ENCODE results near the gene MGAT3. TPM values are rescaled to one million over a fixed set of nuclear protein-coding genes. Genes with fewer than 3 reads are reported as not detected.

MGAT3 gene
- total and polyA plus RNA-seq, 2 donors (not counting 1 experiment from before 2014, with no cell fraction given): 11.1 to 27.8 TPM

- H3K4me3 ChIP-seq (ENCODE audit: control extremely low read depth in 1 of 5, extremely low read depth in 1 of 5, insufficient read depth in 1 of 5, low read depth in 2 of 5, low read length in 4 of 5): peak overlapping the region; percentile 48 to 85 (median 83)
- DNase-seq (no peak), ATAC-seq (ENCODE audit: low read depth) (no peak)
- peaks cover 31% of the 10 kb centered on the region for H4K20me1 ChIP-seq (ENCODE audit: control insufficient read depth, insufficient read depth, low read length, poor library complexity, severe bottlenecking)
- peak overlapping the region; percentile 91 for H3K4me2 ChIP-seq (replicated peaks; ENCODE audit: low read depth, low read length, poor library complexity, severe bottlenecking)
- TF ChIP-seq CTCF (IDR thresholded peaks at IDR 0.05): no peak
- no peak for TF ChIP-seq EZH2 (IDR thresholded peaks at IDR 0.05; ENCODE audit: borderline replicate concordance, insufficient read depth, low read depth, low read length, poor library complexity, severe bottlenecking)
- H3K27me3 ChIP-seq (replicated peaks in 1 of 4; ENCODE audit: control extremely low read depth in 1 of 4, control insufficient read depth in 3 of 4, insufficient read depth in 4 of 4, low read length in 3 of 4): no peaks in the 10 kb centered on the region
- H2AFZ ChIP-seq (ENCODE audit: insufficient read depth, low read depth, low read length, poor library complexity, severe bottlenecking): peak overlapping the region; percentile 93
- 9% methylated on average over 10 of the region's 18 CpGs for WGBS (ENCODE audit: insufficient coverage)
- ChIA-PET POLR2A (interaction anchor here (0.6 to 2.1 kb wide), 5 partner anchors 13 to 549 kb away, joined by 5 to 27 read pairs (median 6); partner anchors contain the start of gene ATF4), CTCF (interaction anchor here (1.0 to 6.0 kb wide), 7 partner anchors 13 to 522 kb away, joined by 3 to 43 read pairs (median 8); partner anchors contain the start of genes ATF4 and TAB1)
- peak overlapping the region; percentile 96 for H3K4me3 Mint-ChIP-seq
- peak overlapping the region; percentile 82 for H3K9ac ChIP-seq (ENCODE audit: low read length)
- H3K4me1 ChIP-seq (ENCODE audit: control insufficient read depth in 2 of 2, insufficient read depth in 2 of 2, low read length in 2 of 2): peaks cover 16 to 25% of the 10 kb centered on the region in 2 donors
- no peaks in the 10 kb centered on the region for H3K9me3 ChIP-seq (ENCODE audit: control extremely low read depth in 1 of 3, control insufficient read depth in 2 of 3, insufficient read depth in 1 of 3, low read length in 2 of 3)
- H3K4me1 Mint-ChIP-seq: peaks cover 37% of the 10 kb centered on the region
- intact Hi-C loops (cut with micrococcal nuclease): loop anchor here (1.0 to 2.0 kb wide), 4 partner anchors 17 to 104 kb away; partner anchors contain the start of genes ATF4, RPS19BP1 and TAB1
- peak overlapping the region in 1 of 2 donors; percentile 74 for H3K27ac ChIP-seq (ENCODE audit: low read length in 2 of 2)
- no peaks in the 10 kb centered on the region for H3K9me3 Mint-ChIP-seq (ENCODE audit: insufficient read depth)
- H3K27me3 Mint-ChIP-seq: no peaks in the 10 kb centered on the region
- peak overlapping the region; percentile 83 for H3K27ac Mint-ChIP-seq
- peaks cover 49% of the 10 kb centered on the region for H3K79me2 ChIP-seq (ENCODE audit: control insufficient read depth, insufficient read depth, low read length)
- H3K36me3 ChIP-seq (replicated peaks in 1 of 2; ENCODE audit: control extremely low read depth in 1 of 2, control insufficient read depth in 1 of 2, extremely low read depth in 1 of 2, insufficient read depth in 2 of 2, low read length in 1 of 2): peaks cover 0 to 42% of the 10 kb centered on the region in 2 experiments
Measured at GRCh38 chr22:39502789-39503409, 46.1 kb downstream of the MGAT3 start.

GRCh38 chr22:39503630-39504029, 46.8 kb downstream of the MGAT3 start:
- H3K4me1 Mint-ChIP-seq: peaks cover 40% of the 10 kb centered on the region
- no peak for DNase-seq

More at GRCh38 chr22:39503630-39504029, 46.8 kb downstream of the MGAT3 start:
- Histone ChIP-seq H3K9ac (ENCODE audit: low read length) (peak overlapping the region; percentile 82), H3K27me3 (replicated peaks in 1 of 4; ENCODE audit: control extremely low read depth in 1 of 4, control insufficient read depth in 3 of 4, insufficient read depth in 4 of 4, low read length in 3 of 4) (no peaks in the 10 kb centered on the region), H3K4me1 (ENCODE audit: control insufficient read depth in 2 of 2, insufficient read depth in 2 of 2, low read length in 2 of 2) (peaks cover 16 to 25% of the 10 kb centered on the region in 2 donors), H3K79me2 (ENCODE audit: control insufficient read depth, insufficient read depth, low read length) (peaks cover 57% of the 10 kb centered on the region), H3K4me3 (ENCODE audit: control extremely low read depth in 1 of 5, extremely low read depth in 1 of 5, insufficient read depth in 1 of 5, low read depth in 2 of 5, low read length in 4 of 5) (peak overlapping the region in 3 of 5 experiments; percentile 79 to 84 (median 83)), H2AFZ (ENCODE audit: insufficient read depth, low read depth, low read length, poor library complexity, severe bottlenecking) (no peak overlapping the region), H3K27ac (ENCODE audit: low read length in 2 of 2) (no peak overlapping the region), H4K20me1 (ENCODE audit: control insufficient read depth, insufficient read depth, low read length, poor library complexity, severe bottlenecking) (peaks cover 38% of the 10 kb centered on the region), H3K4me2 (replicated peaks; ENCODE audit: low read depth, low read length, poor library complexity, severe bottlenecking) (peak overlapping the region; percentile 91), H3K9me3 (ENCODE audit: control extremely low read depth in 1 of 3, control insufficient read depth in 2 of 3, insufficient read depth in 1 of 3, low read length in 2 of 3) (no peaks in the 10 kb centered on the region), H3K36me3 (replicated peaks in 1 of 2; ENCODE audit: control extremely low read depth in 1 of 2, control insufficient read depth in 1 of 2, extremely low read depth in 1 of 2, insufficient read depth in 2 of 2, low read length in 1 of 2) (peaks cover 0 to 48% of the 10 kb centered on the region in 2 experiments)
- no peak for ATAC-seq (ENCODE audit: low read depth)
- intact Hi-C loops (cut with micrococcal nuclease): loop anchor here (2.0 kb wide), 1 partner anchor 57 kb away; no protein-coding TSS in a partner anchor
- H3K27ac Mint-ChIP-seq: no peak overlapping the region
- WGBS (ENCODE audit: insufficient coverage): 78% methylated on average over 1 of the region's 6 CpGs
- H3K9me3 Mint-ChIP-seq (ENCODE audit: insufficient read depth): no peaks in the 10 kb centered on the region
- TF ChIP-seq CTCF (IDR thresholded peaks at IDR 0.05): no peak
- no peak for TF ChIP-seq EZH2 (IDR thresholded peaks at IDR 0.05; ENCODE audit: borderline replicate concordance, insufficient read depth, low read depth, low read length, poor library complexity, severe bottlenecking)
- CTCF ChIA-PET: interaction anchor here (3.0 to 6.0 kb wide), 2 partner anchors 12 to 521 kb away, joined by 13 to 43 read pairs; no protein-coding TSS in a partner anchor
- POLR2A ChIA-PET: interaction anchor here (0.6 to 2.1 kb wide), 3 partner anchors 16 to 548 kb away, joined by 5 to 27 read pairs (median 6); partner anchors contain the start of gene ATF4
- H3K4me3 Mint-ChIP-seq: peak overlapping the region; percentile 96
- no peaks in the 10 kb centered on the region for H3K27me3 Mint-ChIP-seq
